GM23338 (cell line): ENCODE data around the gene CDH4. TPM values are rescaled to one million over a fixed set of nuclear protein-coding genes. Genes with fewer than 3 reads are reported as not detected.

Source experiments
- ATAC-seq: fragments of 200-7000 bp; cut with Tn5 transposase; 3 replicates; pipeline ENCODE4 v1.9.1; 2020
- DNase-seq: peaks from one replicate; pipeline ENCODE4 v3.0.0-alpha.2; 2015; ENCODE audit warnings: low spot score
- H2AFZ ChIP-seq: fragments of 200-600 bp; sonication (generic); 2 replicates; pipeline ENCODE4 v1.8.0; 2016; ENCODE audit warnings: antibody characterized with exemption, mild to moderate bottlenecking, moderate library complexity
- H3F3A ChIP-seq: fragments of 200-600 bp; sonication (generic); replicated peaks from 2 replicates; pipeline ENCODE4 v1.8.0; 2017; ENCODE audit warnings: antibody characterized with exemption, mixed run types, low read depth
- H3K27ac ChIP-seq: fragments of 200-600 bp; sonication (generic); 2 replicates; pipeline ENCODE4 v1.6.1; 2016; ENCODE audit warnings: low read depth
- H3K27me3 ChIP-seq: fragments of 200-600 bp; sonication (generic); 2 replicates; pipeline ENCODE4 v1.8.0; 2016; ENCODE audit warnings: mild to moderate bottlenecking, mixed run types, moderate library complexity; ENCODE audit not compliant: insufficient read depth
- H3K36me3 ChIP-seq: fragments of 200-600 bp; sonication (generic); 2 replicates; pipeline ENCODE4 v1.8.0; 2016; ENCODE audit warnings: mild to moderate bottlenecking; ENCODE audit not compliant: insufficient read depth
- H3K4me1 ChIP-seq: fragments of 200-600 bp; sonication (generic); 2 replicates; pipeline ENCODE4 v1.8.0; 2016; ENCODE audit warnings: mild to moderate bottlenecking, moderate library complexity; ENCODE audit not compliant: insufficient read depth
- H3K4me2 ChIP-seq: fragments of 200-600 bp; sonication (generic); 2 replicates; pipeline ENCODE4 v1.7.1; 2017; ENCODE audit warnings: mixed run types
- H3K4me3 ChIP-seq: fragments of 200-600 bp; sonication (generic); 2 replicates; pipeline ENCODE4 v1.6.1; 2016; ENCODE audit warnings: mixed run types
- H3K79me2 ChIP-seq: fragments of 200-600 bp; sonication (generic); replicated peaks from 2 replicates; pipeline ENCODE4 v1.8.0; 2017; ENCODE audit warnings: mild to moderate bottlenecking; ENCODE audit not compliant: insufficient read depth
- H3K9me2 ChIP-seq: fragments of 200-600 bp; sonication (generic); 2 replicates; pipeline ENCODE4 v1.8.0; 2017; ENCODE audit not compliant: insufficient read depth
- H4K20me1 ChIP-seq: fragments of 200-600 bp; sonication (generic); replicated peaks from 2 replicates; pipeline ENCODE4 v1.8.0; 2017; ENCODE audit warnings: mild to moderate bottlenecking; ENCODE audit not compliant: insufficient read depth
- H3K27ac Mint-ChIP-seq: 2 replicates; pipeline ENCODE4 v1.8.0; 2020; ENCODE audit warnings: inconsistent platforms, mild to moderate bottlenecking, moderate library complexity, mixed read lengths
- H3K27me3 Mint-ChIP-seq: 3 replicates; pipeline ENCODE4 v1.8.0; 2022; ENCODE audit warnings: low read depth, mild to moderate bottlenecking, moderate library complexity, mixed read lengths, inconsistent platforms; ENCODE audit not compliant: insufficient read depth, poor library complexity
- H3K36me3 Mint-ChIP-seq: 3 replicates; pipeline ENCODE4 v1.8.0; 2021; ENCODE audit warnings: low read depth, mild to moderate bottlenecking, inconsistent platforms, moderate library complexity, mixed read lengths
- H3K4me1 Mint-ChIP-seq: 3 replicates; pipeline ENCODE4 v1.8.0; 2020; ENCODE audit warnings: mild to moderate bottlenecking, inconsistent platforms, mixed read lengths
- H3K4me3 Mint-ChIP-seq: 3 replicates; pipeline ENCODE4 v1.8.0; 2021; ENCODE audit warnings: moderate library complexity, mild to moderate bottlenecking, inconsistent platforms, mixed read lengths
- H3K9me3 Mint-ChIP-seq: 3 replicates; pipeline ENCODE4 v1.8.0; 2020; ENCODE audit warnings: moderate library complexity, mild to moderate bottlenecking, inconsistent platforms, mixed read lengths
- CREB1 ChIP-seq: fragments of 250-450 bp; sonication (Bioruptor Pico); IDR thresholded peaks from 2 replicates; pipeline ENCODE4 v1.5.0; 2020; ENCODE audit warnings: low read depth, mild to moderate bottlenecking, moderate library complexity
- EZH2phosphoT487 ChIP-seq: fragments of 200-600 bp; sonication (generic); IDR thresholded peaks from one replicate; pipeline ENCODE4 v1.8.1; 2018; ENCODE audit warnings: antibody characterized with exemption; ENCODE audit not compliant: unreplicated experiment
- JUNB ChIP-seq: IDR thresholded peaks from one replicate; pipeline ENCODE4 v1.6.1; 2016; ENCODE audit warnings: antibody characterized with exemption; ENCODE audit not compliant: unreplicated experiment
- ZNF114 ChIP-seq: fragments of 250-450 bp; sonication (Bioruptor Pico); IDR thresholded peaks from 2 replicates; pipeline ENCODE4 v1.5.0; 2020; ENCODE audit warnings: mild to moderate bottlenecking, moderate library complexity
- polyA plus RNA-seq: library from polyadenylated mRNA; unstranded; fragments of >200 nt; fragmentation: Nextera tagmentation; extraction: Ambion mirVana; gene quantifications from 2 replicates; pipeline ENCODE4 v1.2.1, GENCODE V29; 2016
- total RNA-seq: library from RNA; depleted of rRNA; stranded (reverse); fragments of >200 nt; shearing (Covaris generic); gene quantifications from 2 replicates; pipeline ENCODE4 v1.2.3, GENCODE V29; 2014
- TF ChIP-seq, protein P1 (sequence below): IDR thresholded peaks from one replicate; pipeline ENCODE4 v1.6.1; 2018; ENCODE audit warnings: antibody characterized with exemption; ENCODE audit not compliant: unreplicated experiment

The CDH4 gene
- total and polyA plus RNA-seq, 2 experiments from 2014 or later, result 1.2 to 4.2 TPM

DNA sequence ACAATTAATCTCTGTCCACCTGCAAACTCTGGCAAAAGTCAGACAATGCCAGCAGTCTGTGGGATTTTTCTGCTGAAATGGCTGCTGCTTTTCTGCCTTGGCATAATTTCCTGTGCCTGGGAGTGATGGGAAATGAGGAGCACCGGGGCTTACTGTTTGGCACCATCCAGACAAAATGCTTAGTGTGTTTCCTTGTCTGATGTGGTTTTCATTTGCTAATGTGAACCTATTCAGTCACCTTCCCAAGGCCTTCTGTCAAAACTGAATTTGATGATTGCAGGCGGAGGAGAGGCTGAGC lies 56.4 kb downstream of the CDH4 start:
- no peaks in the 10 kb centered on the region for H3K79me2 ChIP-seq
- no peak overlapping the region for H3K27ac Mint-ChIP-seq
- no peaks in the 10 kb centered on the region for H3F3A ChIP-seq
- no peak overlapping the region for H3K4me3 ChIP-seq
- no peak overlapping the region for H3K4me3 Mint-ChIP-seq
- DNase-seq (no peak), ATAC-seq (no peak)
- no peaks in the 10 kb centered on the region for H3K36me3 Mint-ChIP-seq
- no peaks in the 10 kb centered on the region for H3K36me3 ChIP-seq
- no peak overlapping the region for H2AFZ ChIP-seq
- no peaks in the 10 kb centered on the region for H3K9me3 Mint-ChIP-seq
- no peaks in the 10 kb centered on the region for H3K27me3 ChIP-seq
- H3K4me1 ChIP-seq, result peaks cover 26% of the 10 kb centered on the region
- H3K27me3 Mint-ChIP-seq, result peaks cover 15% of the 10 kb centered on the region
- H3K9me2 ChIP-seq, result no peaks in the 10 kb centered on the region
- peaks cover 2% of the 10 kb centered on the region for H3K4me1 Mint-ChIP-seq
- H3K4me2 ChIP-seq, result peak overlapping the region; percentile 20; the same call in 1 of the 2 replicates
- no peak overlapping the region for H3K27ac ChIP-seq
- TF ChIP-seq ZNF114 (CRISPR knock-in tag) (no peak), JUNB (no peak), EZH2phosphoT487 (no peak), CREB1 (CRISPR knock-in tag) (no peak)
- TF ChIP-seq, protein P1, sequence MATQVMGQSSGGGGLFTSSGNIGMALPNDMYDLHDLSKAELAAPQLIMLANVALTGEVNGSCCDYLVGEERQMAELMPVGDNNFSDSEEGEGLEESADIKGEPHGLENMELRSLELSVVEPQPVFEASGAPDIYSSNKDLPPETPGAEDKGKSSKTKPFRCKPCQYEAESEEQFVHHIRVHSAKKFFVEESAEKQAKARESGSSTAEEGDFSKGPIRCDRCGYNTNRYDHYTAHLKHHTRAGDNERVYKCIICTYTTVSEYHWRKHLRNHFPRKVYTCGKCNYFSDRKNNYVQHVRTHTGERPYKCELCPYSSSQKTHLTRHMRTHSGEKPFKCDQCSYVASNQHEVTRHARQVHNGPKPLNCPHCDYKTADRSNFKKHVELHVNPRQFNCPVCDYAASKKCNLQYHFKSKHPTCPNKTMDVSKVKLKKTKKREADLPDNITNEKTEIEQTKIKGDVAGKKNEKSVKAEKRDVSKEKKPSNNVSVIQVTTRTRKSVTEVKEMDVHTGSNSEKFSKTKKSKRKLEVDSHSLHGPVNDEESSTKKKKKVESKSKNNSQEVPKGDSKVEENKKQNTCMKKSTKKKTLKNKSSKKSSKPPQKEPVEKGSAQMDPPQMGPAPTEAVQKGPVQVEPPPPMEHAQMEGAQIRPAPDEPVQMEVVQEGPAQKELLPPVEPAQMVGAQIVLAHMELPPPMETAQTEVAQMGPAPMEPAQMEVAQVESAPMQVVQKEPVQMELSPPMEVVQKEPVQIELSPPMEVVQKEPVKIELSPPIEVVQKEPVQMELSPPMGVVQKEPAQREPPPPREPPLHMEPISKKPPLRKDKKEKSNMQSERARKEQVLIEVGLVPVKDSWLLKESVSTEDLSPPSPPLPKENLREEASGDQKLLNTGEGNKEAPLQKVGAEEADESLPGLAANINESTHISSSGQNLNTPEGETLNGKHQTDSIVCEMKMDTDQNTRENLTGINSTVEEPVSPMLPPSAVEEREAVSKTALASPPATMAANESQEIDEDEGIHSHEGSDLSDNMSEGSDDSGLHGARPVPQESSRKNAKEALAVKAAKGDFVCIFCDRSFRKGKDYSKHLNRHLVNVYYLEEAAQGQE, result no peak
- H4K20me1 ChIP-seq, result no peaks in the 10 kb centered on the region

- Histone ChIP-seq H3F3A (no peaks in the 10 kb centered on the region), H3K9me2 (no peaks in the 10 kb centered on the region), H3K4me2 (no peak overlapping the region), H2AFZ (no peak overlapping the region), H3K4me1 (peaks cover 23% of the 10 kb centered on the region), H4K20me1 (no peaks in the 10 kb centered on the region; the same call in 1 of the 2 replicates), H3K36me3 (no peaks in the 10 kb centered on the region), H3K27me3 (0 out of 2 replicates have a peak, but pooled peaks cover 7% of the 10 kb centered on the region), H3K79me2 (no peaks in the 10 kb centered on the region), H3K4me3 (no peak overlapping the region), H3K27ac (no peak overlapping the region)
- Mint-ChIP-seq H3K27ac (no peak overlapping the region), H3K4me3 (no peak overlapping the region), H3K9me3 (no peaks in the 10 kb centered on the region), H3K4me1 (peaks cover 4% of the 10 kb centered on the region), H3K36me3 (no peaks in the 10 kb centered on the region), H3K27me3 (peaks cover 21% of the 10 kb centered on the region)
- TF ChIP-seq, protein P1, result no peak
- DNase-seq (no peak), ATAC-seq (no peak)
These were observed 58.9 kb downstream of the CDH4 start for GRCh38 chr20:61310954-61311353.
